Measurements from ENCODE around the gene TSKU. TPM values are rescaled to one million over a fixed set of nuclear protein-coding genes. Genes with fewer than 3 reads are reported as not detected.

The TSKU gene
- total and polyA plus RNA-seq, 2 experiments from 2014 or later: 11.7 to 31.1 TPM

- Histone ChIP-seq H3F3A (replicated peaks; ENCODE audit: low read depth) (no peaks in the 10 kb centered on the region), H3K4me3 (no peak overlapping the region), H3K36me3 (ENCODE audit: insufficient read depth) (no peaks in the 10 kb centered on the region), H3K79me2 (replicated peaks; ENCODE audit: insufficient read depth) (no peaks in the 10 kb centered on the region), H2AFZ (no peak overlapping the region), H3K9me2 (ENCODE audit: insufficient read depth) (no peaks in the 10 kb centered on the region), H4K20me1 (replicated peaks; ENCODE audit: insufficient read depth) (no peaks in the 10 kb centered on the region), H3K27ac (ENCODE audit: low read depth) (no peak overlapping the region), H3K27me3 (ENCODE audit: insufficient read depth) (no peaks in the 10 kb centered on the region), H3K4me2 (no peak overlapping the region), H3K4me1 (ENCODE audit: insufficient read depth) (peaks cover 10% of the 10 kb centered on the region)
- no peak overlapping the region for H3K4me3 Mint-ChIP-seq
- no peaks in the 10 kb centered on the region; the same call in 2 of the 3 replicates for H3K9me3 Mint-ChIP-seq
- TF ChIP-seq CREB1 (CRISPR knock-in tag; IDR thresholded peaks at IDR 0.05; ENCODE audit: low read depth): no peak
- TF ChIP-seq ZNF114 (CRISPR knock-in tag; IDR thresholded peaks at IDR 0.05): no peak
- TF ChIP-seq EZH2 (IDR thresholded peaks at IDR 0.05; ENCODE audit: low read depth, unreplicated experiment): no peak
- no peak for TF ChIP-seq ZNF331 (CRISPR knock-in tag; IDR thresholded peaks at IDR 0.05; ENCODE audit: low read depth)
- TF ChIP-seq, protein P1, sequence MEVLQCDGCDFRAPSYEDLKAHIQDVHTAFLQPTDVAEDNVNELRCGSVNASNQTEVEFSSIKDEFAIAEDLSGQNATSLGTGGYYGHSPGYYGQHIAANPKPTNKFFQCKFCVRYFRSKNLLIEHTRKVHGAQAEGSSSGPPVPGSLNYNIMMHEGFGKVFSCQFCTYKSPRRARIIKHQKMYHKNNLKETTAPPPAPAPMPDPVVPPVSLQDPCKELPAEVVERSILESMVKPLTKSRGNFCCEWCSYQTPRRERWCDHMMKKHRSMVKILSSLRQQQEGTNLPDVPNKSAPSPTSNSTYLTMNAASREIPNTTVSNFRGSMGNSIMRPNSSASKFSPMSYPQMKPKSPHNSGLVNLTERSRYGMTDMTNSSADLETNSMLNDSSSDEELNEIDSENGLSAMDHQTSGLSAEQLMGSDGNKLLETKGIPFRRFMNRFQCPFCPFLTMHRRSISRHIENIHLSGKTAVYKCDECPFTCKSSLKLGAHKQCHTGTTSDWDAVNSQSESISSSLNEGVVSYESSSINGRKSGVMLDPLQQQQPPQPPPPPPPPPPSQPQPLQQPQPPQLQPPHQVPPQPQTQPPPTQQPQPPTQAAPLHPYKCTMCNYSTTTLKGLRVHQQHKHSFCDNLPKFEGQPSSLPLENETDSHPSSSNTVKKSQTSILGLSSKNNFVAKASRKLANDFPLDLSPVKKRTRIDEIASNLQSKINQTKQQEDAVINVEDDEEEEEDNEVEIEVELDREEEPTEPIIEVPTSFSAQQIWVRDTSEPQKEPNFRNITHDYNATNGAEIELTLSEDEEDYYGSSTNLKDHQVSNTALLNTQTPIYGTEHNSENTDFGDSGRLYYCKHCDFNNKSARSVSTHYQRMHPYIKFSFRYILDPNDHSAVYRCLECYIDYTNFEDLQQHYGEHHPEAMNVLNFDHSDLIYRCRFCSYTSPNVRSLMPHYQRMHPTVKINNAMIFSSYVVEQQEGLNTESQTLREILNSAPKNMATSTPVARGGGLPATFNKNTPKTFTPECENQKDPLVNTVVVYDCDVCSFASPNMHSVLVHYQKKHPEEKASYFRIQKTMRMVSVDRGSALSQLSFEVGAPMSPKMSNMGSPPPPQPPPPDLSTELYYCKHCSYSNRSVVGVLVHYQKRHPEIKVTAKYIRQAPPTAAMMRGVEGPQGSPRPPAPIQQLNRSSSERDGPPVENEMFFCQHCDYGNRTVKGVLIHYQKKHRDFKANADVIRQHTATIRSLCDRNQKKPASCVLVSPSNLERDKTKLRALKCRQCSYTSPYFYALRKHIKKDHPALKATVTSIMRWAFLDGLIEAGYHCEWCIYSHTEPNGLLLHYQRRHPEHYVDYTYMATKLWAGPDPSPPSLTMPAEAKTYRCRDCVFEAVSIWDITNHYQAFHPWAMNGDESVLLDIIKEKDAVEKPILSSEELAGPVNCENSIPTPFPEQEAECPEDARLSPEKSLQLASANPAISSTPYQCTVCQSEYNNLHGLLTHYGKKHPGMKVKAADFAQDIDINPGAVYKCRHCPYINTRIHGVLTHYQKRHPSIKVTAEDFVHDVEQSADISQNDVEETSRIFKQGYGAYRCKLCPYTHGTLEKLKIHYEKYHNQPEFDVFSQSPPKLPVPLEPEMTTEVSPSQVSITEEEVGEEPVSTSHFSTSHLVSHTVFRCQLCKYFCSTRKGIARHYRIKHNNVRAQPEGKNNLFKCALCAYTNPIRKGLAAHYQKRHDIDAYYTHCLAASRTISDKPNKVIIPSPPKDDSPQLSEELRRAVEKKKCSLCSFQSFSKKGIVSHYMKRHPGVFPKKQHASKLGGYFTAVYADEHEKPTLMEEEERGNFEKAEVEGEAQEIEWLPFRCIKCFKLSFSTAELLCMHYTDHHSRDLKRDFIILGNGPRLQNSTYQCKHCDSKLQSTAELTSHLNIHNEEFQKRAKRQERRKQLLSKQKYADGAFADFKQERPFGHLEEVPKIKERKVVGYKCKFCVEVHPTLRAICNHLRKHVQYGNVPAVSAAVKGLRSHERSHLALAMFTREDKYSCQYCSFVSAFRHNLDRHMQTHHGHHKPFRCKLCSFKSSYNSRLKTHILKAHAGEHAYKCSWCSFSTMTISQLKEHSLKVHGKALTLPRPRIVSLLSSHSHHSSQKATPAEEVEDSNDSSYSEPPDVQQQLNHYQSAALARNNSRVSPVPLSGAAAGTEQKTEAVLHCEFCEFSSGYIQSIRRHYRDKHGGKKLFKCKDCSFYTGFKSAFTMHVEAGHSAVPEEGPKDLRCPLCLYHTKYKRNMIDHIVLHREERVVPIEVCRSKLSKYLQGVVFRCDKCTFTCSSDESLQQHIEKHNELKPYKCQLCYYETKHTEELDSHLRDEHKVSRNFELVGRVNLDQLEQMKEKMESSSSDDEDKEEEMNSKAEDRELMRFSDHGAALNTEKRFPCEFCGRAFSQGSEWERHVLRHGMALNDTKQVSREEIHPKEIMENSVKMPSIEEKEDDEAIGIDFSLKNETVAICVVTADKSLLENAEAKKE (CRISPR knock-in tag; IDR thresholded peaks at IDR 0.05): no peak
- TF ChIP-seq NANOG (IDR thresholded peaks at IDR 0.05; ENCODE audit: borderline replicate concordance): no peak
- no peak for TF ChIP-seq EZH2phosphoT487 (IDR thresholded peaks at IDR 0.05; ENCODE audit: unreplicated experiment)
- TF ChIP-seq, protein P2, sequence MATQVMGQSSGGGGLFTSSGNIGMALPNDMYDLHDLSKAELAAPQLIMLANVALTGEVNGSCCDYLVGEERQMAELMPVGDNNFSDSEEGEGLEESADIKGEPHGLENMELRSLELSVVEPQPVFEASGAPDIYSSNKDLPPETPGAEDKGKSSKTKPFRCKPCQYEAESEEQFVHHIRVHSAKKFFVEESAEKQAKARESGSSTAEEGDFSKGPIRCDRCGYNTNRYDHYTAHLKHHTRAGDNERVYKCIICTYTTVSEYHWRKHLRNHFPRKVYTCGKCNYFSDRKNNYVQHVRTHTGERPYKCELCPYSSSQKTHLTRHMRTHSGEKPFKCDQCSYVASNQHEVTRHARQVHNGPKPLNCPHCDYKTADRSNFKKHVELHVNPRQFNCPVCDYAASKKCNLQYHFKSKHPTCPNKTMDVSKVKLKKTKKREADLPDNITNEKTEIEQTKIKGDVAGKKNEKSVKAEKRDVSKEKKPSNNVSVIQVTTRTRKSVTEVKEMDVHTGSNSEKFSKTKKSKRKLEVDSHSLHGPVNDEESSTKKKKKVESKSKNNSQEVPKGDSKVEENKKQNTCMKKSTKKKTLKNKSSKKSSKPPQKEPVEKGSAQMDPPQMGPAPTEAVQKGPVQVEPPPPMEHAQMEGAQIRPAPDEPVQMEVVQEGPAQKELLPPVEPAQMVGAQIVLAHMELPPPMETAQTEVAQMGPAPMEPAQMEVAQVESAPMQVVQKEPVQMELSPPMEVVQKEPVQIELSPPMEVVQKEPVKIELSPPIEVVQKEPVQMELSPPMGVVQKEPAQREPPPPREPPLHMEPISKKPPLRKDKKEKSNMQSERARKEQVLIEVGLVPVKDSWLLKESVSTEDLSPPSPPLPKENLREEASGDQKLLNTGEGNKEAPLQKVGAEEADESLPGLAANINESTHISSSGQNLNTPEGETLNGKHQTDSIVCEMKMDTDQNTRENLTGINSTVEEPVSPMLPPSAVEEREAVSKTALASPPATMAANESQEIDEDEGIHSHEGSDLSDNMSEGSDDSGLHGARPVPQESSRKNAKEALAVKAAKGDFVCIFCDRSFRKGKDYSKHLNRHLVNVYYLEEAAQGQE (IDR thresholded peaks at IDR 0.05; ENCODE audit: unreplicated experiment): no peak
- TF ChIP-seq JUNB (IDR thresholded peaks at IDR 0.05; ENCODE audit: unreplicated experiment): no peak
- TF ChIP-seq POLR2AphosphoS5 (IDR thresholded peaks at IDR 0.05; ENCODE audit: low read depth): no peak
- TF ChIP-seq STAT1 (IDR thresholded peaks at IDR 0.05; ENCODE audit: unreplicated experiment): no peak
- TF ChIP-seq, protein P3, sequence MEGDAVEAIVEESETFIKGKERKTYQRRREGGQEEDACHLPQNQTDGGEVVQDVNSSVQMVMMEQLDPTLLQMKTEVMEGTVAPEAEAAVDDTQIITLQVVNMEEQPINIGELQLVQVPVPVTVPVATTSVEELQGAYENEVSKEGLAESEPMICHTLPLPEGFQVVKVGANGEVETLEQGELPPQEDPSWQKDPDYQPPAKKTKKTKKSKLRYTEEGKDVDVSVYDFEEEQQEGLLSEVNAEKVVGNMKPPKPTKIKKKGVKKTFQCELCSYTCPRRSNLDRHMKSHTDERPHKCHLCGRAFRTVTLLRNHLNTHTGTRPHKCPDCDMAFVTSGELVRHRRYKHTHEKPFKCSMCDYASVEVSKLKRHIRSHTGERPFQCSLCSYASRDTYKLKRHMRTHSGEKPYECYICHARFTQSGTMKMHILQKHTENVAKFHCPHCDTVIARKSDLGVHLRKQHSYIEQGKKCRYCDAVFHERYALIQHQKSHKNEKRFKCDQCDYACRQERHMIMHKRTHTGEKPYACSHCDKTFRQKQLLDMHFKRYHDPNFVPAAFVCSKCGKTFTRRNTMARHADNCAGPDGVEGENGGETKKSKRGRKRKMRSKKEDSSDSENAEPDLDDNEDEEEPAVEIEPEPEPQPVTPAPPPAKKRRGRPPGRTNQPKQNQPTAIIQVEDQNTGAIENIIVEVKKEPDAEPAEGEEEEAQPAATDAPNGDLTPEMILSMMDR (conservative IDR thresholded peaks at IDR 0.05; ENCODE audit: low read depth in 2 of 2): no peak
- TF ChIP-seq, protein P4, sequence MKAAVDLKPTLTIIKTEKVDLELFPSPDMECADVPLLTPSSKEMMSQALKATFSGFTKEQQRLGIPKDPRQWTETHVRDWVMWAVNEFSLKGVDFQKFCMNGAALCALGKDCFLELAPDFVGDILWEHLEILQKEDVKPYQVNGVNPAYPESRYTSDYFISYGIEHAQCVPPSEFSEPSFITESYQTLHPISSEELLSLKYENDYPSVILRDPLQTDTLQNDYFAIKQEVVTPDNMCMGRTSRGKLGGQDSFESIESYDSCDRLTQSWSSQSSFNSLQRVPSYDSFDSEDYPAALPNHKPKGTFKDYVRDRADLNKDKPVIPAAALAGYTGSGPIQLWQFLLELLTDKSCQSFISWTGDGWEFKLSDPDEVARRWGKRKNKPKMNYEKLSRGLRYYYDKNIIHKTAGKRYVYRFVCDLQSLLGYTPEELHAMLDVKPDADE (IDR thresholded peaks at IDR 0.05): no peak
- DNase-seq (ENCODE audit: low spot score) (no peak), ATAC-seq (no peak)
- peaks cover 38% of the 10 kb centered on the region for H3K4me1 Mint-ChIP-seq
- peaks cover 10% of the 10 kb centered on the region for H3K27me3 Mint-ChIP-seq (ENCODE audit: insufficient read depth, low read depth, poor library complexity)
- no peaks in the 10 kb centered on the region for H3K36me3 Mint-ChIP-seq (ENCODE audit: low read depth)
- H3K27ac Mint-ChIP-seq: no peak overlapping the region
Observed at GRCh38 chr11:76763573-76764346, 19.4 kb upstream of the TSKU start.

All from GM23338 (cell line).